Activated CD4-positive, alpha-beta T cell treated with anti-CD3 and anti-CD28 coated beads, Interleukin-10, Interleukin-2, amounts not matched to agents 100 ng/mL and 50 ng/mL, durations not matched to agents 16 hours and 8 hours (primary cell): Measurements from ENCODE around the gene MAP2K7.

ENCODE experiments used
- DNase-seq: peaks from one replicate; pipeline ENCODE4 v3.0.0-alpha.2; 2020

MAP2K7 gene

GRCh38 chr19:7920519-7921301, 17.0 kb downstream of the MAP2K7 start:
- DNase-seq: peak; percentile 98

DNA sequence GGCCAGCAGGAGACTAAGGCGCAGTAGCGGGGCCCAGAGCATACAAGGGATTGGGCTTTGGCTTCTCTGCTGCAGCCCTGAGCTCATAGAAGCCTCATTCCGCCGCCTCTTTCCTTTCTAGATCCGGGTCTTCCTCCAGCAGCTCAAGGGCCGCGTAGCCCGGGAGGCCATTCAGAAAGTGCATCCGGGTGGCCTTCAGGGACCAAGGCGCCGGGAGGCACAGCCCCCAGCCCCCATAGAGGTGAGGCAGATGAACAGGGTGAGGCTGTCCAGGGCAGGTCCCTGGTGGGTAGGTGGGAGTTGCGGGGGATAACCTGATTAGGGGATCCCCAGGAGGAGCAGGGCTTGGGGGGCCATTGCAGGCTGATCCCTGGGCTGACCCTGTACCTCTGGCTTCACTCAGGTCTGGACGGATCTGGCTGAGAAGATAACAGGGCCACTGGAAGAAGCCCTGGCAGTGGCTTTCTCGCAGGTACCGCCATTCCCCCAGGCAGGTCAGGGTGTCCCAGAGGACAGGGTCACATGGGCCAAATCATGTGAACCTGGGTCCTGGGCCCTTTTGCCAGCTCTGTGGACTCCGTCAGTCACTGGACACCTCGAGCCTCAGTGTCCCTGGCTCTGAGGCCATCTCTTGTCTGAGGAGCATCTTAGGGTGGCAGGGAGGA, 17.8 kb downstream of the MAP2K7 start:
- no peak for DNase-seq

DNA sequence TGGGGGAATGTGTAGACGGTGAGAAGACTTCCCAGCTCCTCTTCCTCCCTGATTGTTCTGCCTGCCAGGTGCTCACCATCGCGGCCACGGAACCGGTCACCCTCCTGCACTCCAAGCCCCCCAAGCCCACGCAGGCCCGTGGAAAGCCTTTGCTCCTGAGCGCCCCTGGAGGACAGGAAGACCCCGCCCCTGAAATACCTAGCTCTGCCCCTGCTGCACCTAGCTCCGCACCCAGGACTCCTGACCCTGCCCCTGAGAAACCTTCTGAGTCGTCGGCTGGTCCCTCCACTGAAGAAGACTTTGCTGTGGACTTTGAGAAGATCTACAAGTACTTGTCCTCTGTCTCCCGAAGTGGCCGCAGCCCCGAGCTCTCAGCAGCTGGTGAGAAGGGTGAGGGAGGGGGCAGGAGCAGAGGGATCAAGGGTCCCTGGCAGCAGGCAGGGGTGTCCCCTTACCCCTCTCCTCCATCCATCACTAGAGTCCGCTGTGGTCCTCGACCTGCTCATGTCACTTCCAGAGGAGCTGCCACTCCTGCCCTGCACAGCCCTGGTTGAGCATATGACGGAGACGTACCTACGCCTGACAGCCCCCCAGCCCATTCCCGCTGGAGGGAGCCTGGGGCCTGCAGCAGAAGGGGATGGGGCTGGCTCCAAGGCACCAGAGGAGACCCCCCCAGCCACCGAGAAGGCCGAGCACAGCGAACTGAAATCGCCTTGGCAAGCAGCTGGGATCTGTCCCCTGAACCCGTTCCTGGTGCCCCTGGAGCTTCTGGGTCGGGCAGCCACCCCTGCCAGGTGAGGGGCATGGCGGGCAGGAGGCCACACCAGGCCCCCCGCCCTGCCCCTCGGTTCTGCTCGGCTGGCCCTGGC, 18.5 kb downstream of the MAP2K7 start:
- DNase-seq: no peak

- no peak for DNase-seq
Measured at GRCh38 chr19:7922836-7923195, 19.1 kb downstream of the MAP2K7 start.

GRCh38 chr19:7923295-7924191, 19.9 kb downstream of the MAP2K7 start:
- no peak for DNase-seq

DNA sequence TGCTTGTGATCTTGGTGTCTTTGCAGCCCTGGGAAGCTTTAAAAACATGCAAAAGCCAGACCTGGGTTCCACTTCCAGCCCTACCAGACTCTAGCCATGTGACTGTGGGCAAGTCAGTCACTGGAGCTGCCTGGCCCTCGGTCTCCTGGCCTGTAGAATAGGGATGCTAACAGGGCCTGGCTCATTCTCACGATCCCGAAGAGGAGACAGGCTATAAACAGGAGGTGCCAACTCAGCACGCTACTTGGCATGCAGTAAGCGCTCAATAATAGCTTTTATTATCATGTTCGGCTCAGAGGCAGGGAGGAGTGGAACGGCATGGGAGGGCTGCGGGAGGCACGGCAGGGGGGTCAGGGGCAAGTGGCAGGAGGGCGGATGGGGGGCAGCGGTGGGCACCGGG, 20.6 kb downstream of the MAP2K7 start:
- no peak for DNase-seq

- no peak for DNase-seq
Measured at GRCh38 chr19:7924651-7925170, 21.0 kb downstream of the MAP2K7 start.

GRCh38 chr19:7925171-7925851, 21.6 kb downstream of the MAP2K7 start:
- peak; percentile 85 for DNase-seq

- peak; percentile 82 for DNase-seq
Measured at GRCh38 chr19:7926021-7926726, 22.5 kb downstream of the MAP2K7 start, which contains the start of gene CTXN1. Gene CTXN1, minus strand, starts transcription at chr19:7926135. Its CDS starts 597 bp downstream, at chr19:7925538.

GRCh38 chr19:7926727-7927604, 23.3 kb downstream of the MAP2K7 start:
- DNase-seq: no peak

GRCh38 chr19:7927605-7928333, 24.1 kb downstream of the MAP2K7 start:
- no peak for DNase-seq

GRCh38 chr19:7928334-7928706, 24.6 kb downstream of the MAP2K7 start:
- no peak for DNase-seq

DNA sequence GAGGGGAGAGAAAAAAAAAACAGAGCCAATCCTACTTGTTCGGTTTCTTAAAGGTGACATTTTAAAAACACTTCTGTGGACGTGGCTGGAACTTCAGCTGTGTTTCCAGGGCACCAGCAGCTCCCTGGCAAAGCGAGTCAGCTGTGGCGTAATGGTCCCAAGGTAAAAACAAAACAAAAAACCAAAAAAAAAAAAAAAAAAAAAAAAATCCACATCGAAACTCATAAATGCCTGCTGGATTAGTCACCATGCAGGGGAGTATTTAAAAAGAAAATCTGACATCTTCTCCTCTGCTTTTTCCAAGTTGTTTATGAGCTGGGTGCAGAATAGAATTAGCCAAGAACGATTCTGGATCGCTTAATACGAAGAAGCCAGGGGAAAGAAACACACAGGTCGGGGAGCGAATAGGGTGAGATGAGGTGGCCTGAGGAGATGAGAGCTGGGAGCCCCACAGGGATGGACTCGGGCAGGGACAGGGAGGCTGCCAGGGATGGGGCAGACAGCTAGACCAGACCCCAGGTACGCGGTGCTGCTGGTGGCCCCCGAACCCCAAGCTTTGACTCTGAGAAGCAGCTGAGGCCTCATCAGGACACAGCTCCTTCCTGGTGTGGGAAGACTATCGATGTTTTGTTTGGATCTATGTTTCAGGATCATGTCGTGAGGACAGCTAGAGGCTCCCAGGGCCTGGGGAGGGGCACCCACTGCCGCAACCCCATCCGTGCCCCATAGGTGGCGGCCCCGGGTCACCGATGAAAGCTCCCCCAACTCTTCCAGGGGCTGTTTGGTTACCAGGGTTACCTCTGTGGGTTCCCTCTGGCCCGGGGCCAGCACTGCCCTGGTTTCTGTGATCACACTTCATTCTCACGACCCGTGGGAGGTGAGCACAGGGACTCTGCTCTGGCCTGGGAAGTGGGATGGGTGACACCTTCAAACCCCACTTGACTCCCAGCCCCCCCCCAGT, 25.3 kb downstream of the MAP2K7 start:
- DNase-seq: peak; percentile 63

DNA sequence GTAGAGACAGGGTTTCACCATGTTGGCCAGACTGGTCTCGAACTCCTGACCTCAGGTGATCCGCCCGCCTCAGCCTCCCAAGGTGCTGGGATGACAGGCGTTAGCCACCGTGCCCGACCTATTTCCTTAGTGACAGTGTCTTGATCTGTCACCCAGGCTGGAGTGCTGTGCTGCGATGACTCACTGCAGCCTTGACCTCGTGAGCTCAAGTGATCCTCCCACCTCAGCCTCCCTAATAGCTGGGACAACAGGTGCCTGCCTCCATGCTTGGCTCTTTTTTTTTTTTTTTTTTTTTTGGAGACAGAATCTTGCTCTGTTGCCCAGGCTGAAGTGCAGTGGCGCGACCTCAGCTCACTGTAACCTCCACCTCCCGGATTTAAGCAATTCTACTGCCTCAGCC, 26.4 kb downstream of the MAP2K7 start:
- peak; percentile 26 for DNase-seq

DNA sequence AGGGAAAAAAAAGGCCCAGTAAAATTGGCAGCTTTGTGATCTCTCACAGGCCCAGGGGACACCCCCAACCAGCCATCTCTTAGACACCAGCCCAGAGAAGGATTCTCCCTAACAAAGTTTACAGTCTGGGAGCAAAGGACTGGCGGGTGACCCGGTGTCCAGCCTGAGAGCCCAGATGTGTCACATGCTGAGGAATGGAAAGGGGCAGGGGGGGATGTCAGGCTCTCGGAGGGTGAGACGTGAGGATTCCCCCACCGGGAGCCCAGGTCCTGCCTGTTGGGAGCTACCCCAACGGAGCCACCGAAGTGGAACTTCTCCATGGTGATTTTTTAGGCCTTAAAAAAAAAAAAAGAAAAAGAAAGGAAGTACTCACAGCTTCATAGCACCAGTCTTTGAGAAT, 27.1 kb downstream of the MAP2K7 start:
- DNase-seq: no peak

DNA sequence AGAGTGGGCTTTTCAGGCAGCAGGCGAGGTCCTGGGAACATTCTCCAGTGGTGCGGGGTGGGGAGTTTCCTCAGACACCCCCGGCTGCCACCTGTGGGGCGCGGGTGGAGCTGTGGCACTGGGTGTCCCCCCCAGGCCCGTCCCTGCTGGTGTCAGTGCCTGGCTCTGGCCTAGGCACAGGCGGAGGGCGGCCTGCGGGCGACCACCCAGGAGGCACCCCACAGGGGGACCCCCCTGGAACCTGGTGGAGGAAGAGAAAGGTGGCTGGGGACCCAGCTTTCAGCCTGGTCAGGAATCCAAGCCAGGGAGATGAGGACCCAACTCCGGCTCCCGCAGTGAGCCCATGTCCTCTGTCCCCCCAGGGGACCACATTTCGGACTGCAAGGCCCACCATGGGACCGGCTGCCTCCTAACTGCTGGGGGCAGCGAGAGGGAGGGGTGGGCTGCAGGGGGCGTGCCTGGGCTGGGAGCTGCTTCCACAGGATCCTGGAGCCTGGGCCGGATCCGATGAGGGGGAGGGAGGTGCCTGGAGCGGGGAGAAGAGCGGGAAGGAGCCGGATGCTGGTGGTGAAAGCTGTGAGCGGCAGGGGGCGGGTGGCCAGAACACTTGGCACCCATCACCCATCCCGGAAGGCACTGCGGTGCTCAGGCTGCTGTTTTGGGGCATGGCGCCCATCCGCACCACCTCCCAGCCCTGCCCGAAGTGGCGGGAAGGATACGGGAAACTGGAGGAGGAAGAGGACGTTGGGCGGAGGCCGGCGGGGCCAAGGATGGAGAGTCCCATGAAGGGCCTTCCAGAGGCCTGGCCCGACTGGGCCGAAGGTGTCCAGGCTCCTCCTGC, 27.8 kb downstream of the MAP2K7 start:
- no peak for DNase-seq
